MM.1S (cell line): ENCODE results near the gene TMEM72.
"Not testable (repeated sequence)": the region's sequence is repeated elsewhere in the genome, so short reads cannot be mapped to it uniquely, and the experiment has no call there.

Experiments
- EZH2 ChIP-seq: fragments of 300-600 bp; sonication (generic); optimal IDR thresholded peaks from 2 replicates; pipeline ENCODE3; 2017; ENCODE audit warnings: low read depth, mild to moderate bottlenecking, antibody characterized with exemption, low read length, mixed read lengths
- EZH2phosphoT487 ChIP-seq: fragments of 300-600 bp; sonication (generic); IDR thresholded peaks from 2 replicates; pipeline ENCODE4 v1.6.1; 2018; ENCODE audit warnings: antibody characterized with exemption, low read length
- TF ChIP-seq, protein P1 (sequence below): fragments of 300-600 bp; sonication (generic); IDR thresholded peaks from 2 replicates; pipeline ENCODE4 v1.5.1; 2016; ENCODE audit warnings: antibody characterized with exemption, low read length, mixed read lengths

DNA sequence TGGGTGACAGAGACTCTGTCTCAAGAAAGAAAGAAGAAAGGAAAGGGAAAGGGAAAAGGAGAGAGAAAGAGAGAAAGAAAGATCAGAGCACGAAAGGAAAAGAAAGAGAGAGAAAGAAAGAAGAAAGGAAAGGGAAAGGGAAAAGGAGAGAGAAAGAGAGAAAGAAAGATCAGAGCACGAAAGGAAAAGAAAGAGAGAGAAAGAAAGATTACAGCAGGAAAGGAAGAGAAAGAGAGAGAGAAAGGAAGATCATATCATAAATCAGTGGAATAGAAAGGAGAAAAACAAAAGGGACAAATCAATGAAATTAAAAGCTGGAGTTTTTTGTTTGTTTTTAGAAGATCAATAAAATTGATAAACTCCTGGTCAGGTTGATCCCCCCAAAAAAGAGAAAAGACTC, 44.8 kb upstream of the TMEM72 start:
- TF ChIP-seq, protein P1, sequence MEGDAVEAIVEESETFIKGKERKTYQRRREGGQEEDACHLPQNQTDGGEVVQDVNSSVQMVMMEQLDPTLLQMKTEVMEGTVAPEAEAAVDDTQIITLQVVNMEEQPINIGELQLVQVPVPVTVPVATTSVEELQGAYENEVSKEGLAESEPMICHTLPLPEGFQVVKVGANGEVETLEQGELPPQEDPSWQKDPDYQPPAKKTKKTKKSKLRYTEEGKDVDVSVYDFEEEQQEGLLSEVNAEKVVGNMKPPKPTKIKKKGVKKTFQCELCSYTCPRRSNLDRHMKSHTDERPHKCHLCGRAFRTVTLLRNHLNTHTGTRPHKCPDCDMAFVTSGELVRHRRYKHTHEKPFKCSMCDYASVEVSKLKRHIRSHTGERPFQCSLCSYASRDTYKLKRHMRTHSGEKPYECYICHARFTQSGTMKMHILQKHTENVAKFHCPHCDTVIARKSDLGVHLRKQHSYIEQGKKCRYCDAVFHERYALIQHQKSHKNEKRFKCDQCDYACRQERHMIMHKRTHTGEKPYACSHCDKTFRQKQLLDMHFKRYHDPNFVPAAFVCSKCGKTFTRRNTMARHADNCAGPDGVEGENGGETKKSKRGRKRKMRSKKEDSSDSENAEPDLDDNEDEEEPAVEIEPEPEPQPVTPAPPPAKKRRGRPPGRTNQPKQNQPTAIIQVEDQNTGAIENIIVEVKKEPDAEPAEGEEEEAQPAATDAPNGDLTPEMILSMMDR = not testable (repeated sequence)
- not testable (repeated sequence) for TF ChIP-seq EZH2, EZH2phosphoT487
